ENCODE data around the gene HIVEP1.

GRCh38 chr6:12013307-12013719, 1.2 kb downstream of the HIVEP1 start:
- no peak for TF ChIP-seq POLR2A (IDR thresholded peaks at IDR 0.05)
- TF ChIP-seq, protein P1, sequence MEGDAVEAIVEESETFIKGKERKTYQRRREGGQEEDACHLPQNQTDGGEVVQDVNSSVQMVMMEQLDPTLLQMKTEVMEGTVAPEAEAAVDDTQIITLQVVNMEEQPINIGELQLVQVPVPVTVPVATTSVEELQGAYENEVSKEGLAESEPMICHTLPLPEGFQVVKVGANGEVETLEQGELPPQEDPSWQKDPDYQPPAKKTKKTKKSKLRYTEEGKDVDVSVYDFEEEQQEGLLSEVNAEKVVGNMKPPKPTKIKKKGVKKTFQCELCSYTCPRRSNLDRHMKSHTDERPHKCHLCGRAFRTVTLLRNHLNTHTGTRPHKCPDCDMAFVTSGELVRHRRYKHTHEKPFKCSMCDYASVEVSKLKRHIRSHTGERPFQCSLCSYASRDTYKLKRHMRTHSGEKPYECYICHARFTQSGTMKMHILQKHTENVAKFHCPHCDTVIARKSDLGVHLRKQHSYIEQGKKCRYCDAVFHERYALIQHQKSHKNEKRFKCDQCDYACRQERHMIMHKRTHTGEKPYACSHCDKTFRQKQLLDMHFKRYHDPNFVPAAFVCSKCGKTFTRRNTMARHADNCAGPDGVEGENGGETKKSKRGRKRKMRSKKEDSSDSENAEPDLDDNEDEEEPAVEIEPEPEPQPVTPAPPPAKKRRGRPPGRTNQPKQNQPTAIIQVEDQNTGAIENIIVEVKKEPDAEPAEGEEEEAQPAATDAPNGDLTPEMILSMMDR (IDR thresholded peaks at IDR 0.05) = no peak

Measured in right lobe of liver (tissue), 4 donors.